ENCODE data around the gene NOL9.

GRCh38 chr1:6538956-6539355 lies 15.4 kb downstream of the NOL9 start:
- TF ChIP-seq CTCF (IDR thresholded peaks at IDR 0.05) (no peak), POLR2A (IDR thresholded peaks at IDR 0.05) (no peak)
